Gastroesophageal sphincter (tissue), 4 donors: ENCODE measurements around the gene HS1BP3. TPM values are rescaled to one million over a fixed set of nuclear protein-coding genes. Genes with fewer than 3 reads are reported as not detected.

Source experiments
- ATAC-seq: fragments of 150-250 bp; one replicate; pipeline ENCODE4 v1.9.1; 2016; ENCODE audit warnings: mild to moderate bottlenecking, moderate library complexity
- H3K27ac ChIP-seq, 4 donors: fragments of 200-600 bp; sonication (generic) in 3 of 4; 1 replicate in 3 of 4; 2 replicates in 1 of 4; pipeline ENCODE4 v1.5.1; 2016 to 2019
- H3K27me3 ChIP-seq: fragments of 200-600 bp; sonication (generic); one replicate; pipeline ENCODE4 v1.5.1; 2019
- H3K36me3 ChIP-seq, 2 donors: fragments of 200-600 bp; sonication (generic); one replicate each; pipeline ENCODE4 v1.5.1; 2019; ENCODE audit warnings: control low read depth in 1 of 2
- H3K4me1 ChIP-seq, 3 donors: fragments of 200-600 bp; sonication (generic); 1 replicate in 2 of 3; 2 replicates in 1 of 3; pipeline ENCODE4 v1.5.1; 2016 to 2019; ENCODE audit warnings: control low read depth in 2 of 3
- H3K4me3 ChIP-seq, 2 donors: fragments of 200-600 bp; sonication (generic); one replicate each; pipeline ENCODE4 v1.5.1; 2019; ENCODE audit warnings: mild to moderate bottlenecking in 1 of 2, moderate library complexity in 1 of 2
- H3K9me3 ChIP-seq, 3 donors: fragments of 200-600 bp; sonication (generic); one replicate each; pipeline ENCODE4 v1.5.1; 2017 to 2019; ENCODE audit warnings: control low read depth in 2 of 3
- EP300 ChIP-seq: sonication (generic); formaldehyde crosslinking; IDR thresholded peaks from one replicate; pipeline ENCODE4 v1.6.1; 2017; ENCODE audit warnings: antibody characterized with exemption, mild to moderate bottlenecking
- POLR2A ChIP-seq, 2 donors: fragments of 450-650 bp; IDR thresholded peaks; one replicate each; pipeline ENCODE4 v1.6.1; 2017; ENCODE audit warnings: antibody characterized with exemption in 2 of 2, mild to moderate bottlenecking in 2 of 2, moderate library complexity in 1 of 2
- POLR2AphosphoS5 ChIP-seq: sonication (generic); formaldehyde crosslinking; IDR thresholded peaks from one replicate; pipeline ENCODE4 v1.6.1; 2017; ENCODE audit warnings: antibody characterized with exemption
- WGBS, 2 donors: methylation state at CpG; one replicate each; pipeline ENCODE4 v1.1.5; 2018; ENCODE audit warnings: low coverage in 1 of 2; 5-methylcytosine and 5-hydroxymethylcytosine counted together
- total RNA-seq, 4 donors: library from RNA; depleted of rRNA; stranded (reverse); fragments of >200 nt; gene quantifications; one replicate each; pipeline ENCODE4 v1.1.0, GENCODE V29; 2016
- TF ChIP-seq, protein P1 (sequence below), 4 experiments: fragments of 200-600 bp in 2 of 4; fragments of 450-650 bp in 2 of 4; sonication (generic) in 1 of 4; IDR thresholded peaks; one replicate each; pipeline ENCODE4 v1.5.1; 2017 to 2019; ENCODE audit warnings: antibody characterized with exemption in 4 of 4, mild to moderate bottlenecking in 2 of 4, moderate library complexity in 2 of 4

HS1BP3 gene
- total RNA-seq, 4 donors from 2014 or later, result 42.8 to 89.1 (median 61.4) TPM

DNA sequence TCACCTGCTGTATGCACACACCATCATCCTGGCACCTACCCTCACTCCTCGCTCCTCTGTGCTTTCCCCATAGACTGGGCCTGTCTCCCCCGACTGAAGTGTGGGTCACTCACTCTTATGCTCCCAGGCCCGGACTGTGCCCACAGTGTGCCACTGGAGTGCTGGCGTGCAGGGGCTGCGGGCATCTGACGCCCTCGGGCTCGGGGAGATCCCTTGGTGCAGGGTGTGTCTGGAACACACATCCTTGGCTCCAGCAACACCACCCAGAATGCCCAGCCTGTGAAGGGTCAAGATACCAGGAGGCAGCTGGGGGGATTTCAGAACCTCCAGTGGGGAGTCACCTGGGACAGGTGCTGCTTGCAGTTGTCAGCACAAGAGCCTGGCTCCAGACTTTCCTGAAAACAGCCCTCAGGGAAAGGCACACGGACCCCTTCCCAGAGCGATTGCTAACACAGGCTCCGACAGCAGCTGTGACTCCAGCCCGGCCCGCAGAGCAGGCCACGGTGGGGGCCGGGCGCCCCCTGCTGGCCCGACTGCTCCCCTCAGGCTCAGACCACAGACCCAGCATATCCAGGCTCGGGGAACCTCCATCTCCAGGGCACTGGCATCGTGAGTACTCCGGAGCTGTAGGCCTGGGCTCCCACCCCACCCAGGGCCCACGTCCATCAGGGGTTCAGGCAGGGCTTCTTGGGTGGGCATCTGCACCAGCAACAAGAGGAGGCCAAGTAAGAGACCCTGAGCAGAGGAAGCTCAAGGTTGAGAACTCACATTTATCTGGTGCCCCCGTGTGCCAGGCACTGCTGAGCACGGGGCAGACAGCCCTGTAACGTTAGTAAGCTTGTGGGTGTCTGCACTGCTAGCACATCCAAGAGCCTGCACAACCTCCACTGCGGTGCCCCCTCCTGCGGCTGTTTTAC is 8.6 kb downstream of the HS1BP3 start:
- 45 to 54% methylated on average over 3 to 4 of the region's 26 CpGs for WGBS, 2 donors
- Histone ChIP-seq H3K4me1 (peaks cover 0 to 74% (median 25%) of the 10 kb centered on the region in 3 donors), H3K27ac (peak overlapping the region; percentile 87 to 99 (median 96)), H3K27me3 (no peaks in the 10 kb centered on the region), H3K9me3 (no peaks in the 10 kb centered on the region), H3K36me3 (peaks cover 0 to 84% of the 10 kb centered on the region in 2 donors), H3K4me3 (peak overlapping the region in 1 of 2 donors; percentile 14)
- TF ChIP-seq, protein P1, sequence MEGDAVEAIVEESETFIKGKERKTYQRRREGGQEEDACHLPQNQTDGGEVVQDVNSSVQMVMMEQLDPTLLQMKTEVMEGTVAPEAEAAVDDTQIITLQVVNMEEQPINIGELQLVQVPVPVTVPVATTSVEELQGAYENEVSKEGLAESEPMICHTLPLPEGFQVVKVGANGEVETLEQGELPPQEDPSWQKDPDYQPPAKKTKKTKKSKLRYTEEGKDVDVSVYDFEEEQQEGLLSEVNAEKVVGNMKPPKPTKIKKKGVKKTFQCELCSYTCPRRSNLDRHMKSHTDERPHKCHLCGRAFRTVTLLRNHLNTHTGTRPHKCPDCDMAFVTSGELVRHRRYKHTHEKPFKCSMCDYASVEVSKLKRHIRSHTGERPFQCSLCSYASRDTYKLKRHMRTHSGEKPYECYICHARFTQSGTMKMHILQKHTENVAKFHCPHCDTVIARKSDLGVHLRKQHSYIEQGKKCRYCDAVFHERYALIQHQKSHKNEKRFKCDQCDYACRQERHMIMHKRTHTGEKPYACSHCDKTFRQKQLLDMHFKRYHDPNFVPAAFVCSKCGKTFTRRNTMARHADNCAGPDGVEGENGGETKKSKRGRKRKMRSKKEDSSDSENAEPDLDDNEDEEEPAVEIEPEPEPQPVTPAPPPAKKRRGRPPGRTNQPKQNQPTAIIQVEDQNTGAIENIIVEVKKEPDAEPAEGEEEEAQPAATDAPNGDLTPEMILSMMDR (IDR thresholded peaks at IDR 0.05), result peak in 2 of 4 experiments; percentile 97 to 98
- peak in 1 of 2 donors; percentile 5 for TF ChIP-seq POLR2A (IDR thresholded peaks at IDR 0.05)
- TF ChIP-seq EP300, result no peak
- TF ChIP-seq POLR2AphosphoS5, result no peak
- ATAC-seq, result peak; percentile 82

- peak; percentile 71 for ATAC-seq
- TF ChIP-seq, protein P1 (IDR thresholded peaks at IDR 0.05), result peak in 1 of 4 experiments; percentile 6
- TF ChIP-seq POLR2A (IDR thresholded peaks at IDR 0.05) (peak in 1 of 2 donors; percentile 7), POLR2AphosphoS5 (peak; percentile 97), EP300 (peak; percentile 93)
- no peaks in the 10 kb centered on the region for H3K27me3 ChIP-seq
- 32 to 42% methylated on average over 4 to 7 of the region's 23 CpGs for WGBS, 2 donors
- H3K4me3 ChIP-seq, result no peak overlapping the region
- peaks cover 0 to 77% of the 10 kb centered on the region in 2 donors for H3K36me3 ChIP-seq
- no peaks in the 10 kb centered on the region for H3K9me3 ChIP-seq
- H3K4me1 ChIP-seq, result peaks cover 0 to 76% (median 26%) of the 10 kb centered on the region in 3 donors
- H3K27ac ChIP-seq, result peak overlapping the region; percentile 87 to 99 (median 96)
Measured at GRCh38 chr2:20641123-20641985, 9.5 kb downstream of the HS1BP3 start.

DNA sequence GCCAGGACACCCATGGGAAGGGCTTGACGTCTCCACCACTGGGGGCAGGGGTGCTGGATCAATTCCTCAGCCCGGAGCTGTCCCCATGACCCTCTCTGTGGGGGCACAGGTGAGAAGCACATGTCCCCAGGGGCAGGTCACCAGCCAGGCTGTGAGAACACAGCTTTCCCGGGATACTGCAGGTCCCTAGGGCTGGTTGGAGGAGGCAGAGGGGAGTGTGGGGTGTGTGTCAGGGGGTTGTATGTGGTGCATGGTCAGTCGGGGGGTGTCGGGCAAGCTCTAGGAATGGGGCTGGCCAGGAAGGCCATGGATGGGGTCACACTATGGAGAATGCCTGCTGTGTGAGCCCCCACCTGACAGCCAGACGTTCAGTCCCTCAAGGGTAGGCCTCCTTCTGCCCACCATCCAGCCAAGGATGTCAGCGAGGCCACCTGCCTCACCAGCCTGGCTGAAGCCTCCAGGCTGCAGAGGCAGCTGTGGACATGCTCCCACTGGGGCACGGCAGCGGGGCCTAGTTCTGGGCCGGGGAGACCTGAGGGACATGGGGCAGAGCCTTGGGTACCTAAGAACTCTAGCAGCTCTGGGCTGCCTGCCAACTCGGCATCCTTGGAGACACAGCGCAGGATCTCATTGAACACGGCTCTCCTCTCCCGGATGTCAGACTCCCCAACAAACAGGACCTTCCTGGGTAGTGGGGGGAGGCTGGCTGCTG is 10.3 kb downstream of the HS1BP3 start:
- Histone ChIP-seq H3K9me3 (no peaks in the 10 kb centered on the region), H3K4me3 (no peak overlapping the region), H3K27ac (peak overlapping the region; percentile 87 to 99 (median 96)), H3K36me3 (peaks cover 0 to 70% of the 10 kb centered on the region in 2 donors), H3K27me3 (no peaks in the 10 kb centered on the region), H3K4me1 (peaks cover 0 to 83% (median 31%) of the 10 kb centered on the region in 3 donors)
- TF ChIP-seq, protein P1 (IDR thresholded peaks at IDR 0.05), result no peak
- TF ChIP-seq EP300 (no peak), POLR2A (IDR thresholded peaks at IDR 0.05) (no peak), POLR2AphosphoS5 (no peak)
- 39% methylated on average over 5 of the region's 14 CpGs; no CpG with 5 or more reads in 1 of the 2 donors for WGBS, 2 donors
- no peak for ATAC-seq

DNA sequence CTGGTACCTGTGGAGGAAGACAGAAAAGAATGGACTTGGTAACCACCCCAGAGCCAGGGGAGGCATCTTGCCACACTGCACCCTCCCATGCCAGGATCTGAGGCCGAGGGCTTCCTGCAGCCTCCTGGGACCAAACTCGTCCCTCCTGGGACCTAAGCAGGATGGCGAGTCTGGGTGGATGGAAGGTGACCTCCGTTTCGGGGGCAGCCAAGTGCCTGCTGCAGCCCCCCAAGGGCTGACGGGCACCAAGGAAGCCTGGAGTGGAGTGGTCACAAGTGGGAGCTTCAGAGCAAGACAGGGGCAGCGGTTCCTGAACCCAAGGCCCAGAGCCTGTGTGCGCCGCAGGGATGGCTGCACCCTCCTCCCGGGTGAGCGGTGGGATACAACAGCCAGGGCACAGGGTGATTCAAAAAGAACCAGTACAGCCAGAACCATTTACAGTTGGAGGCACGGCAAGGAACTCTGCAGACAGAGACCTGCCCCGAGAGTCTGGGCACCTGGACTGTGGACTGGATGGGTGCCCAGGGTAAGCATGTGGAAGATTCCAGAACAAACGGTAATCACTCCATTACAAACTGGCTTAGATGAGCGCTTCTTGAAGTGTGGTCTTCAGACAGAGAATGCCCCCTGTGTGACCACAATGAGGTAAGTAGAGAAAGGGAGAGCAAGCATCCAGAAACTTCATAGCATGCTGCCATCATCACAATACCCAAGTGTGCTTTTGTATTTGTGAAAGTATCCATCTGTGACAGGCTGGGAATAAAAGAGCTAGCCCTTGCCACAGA is 12.1 kb downstream of the HS1BP3 start:
- no peak for ATAC-seq
- H3K4me1 ChIP-seq, result peaks cover 5 to 100% (median 46%) of the 10 kb centered on the region in 3 donors
- no peak overlapping the region for H3K4me3 ChIP-seq
- peaks cover 0 to 53% of the 10 kb centered on the region in 2 donors for H3K36me3 ChIP-seq
- no peaks in the 10 kb centered on the region for H3K27me3 ChIP-seq
- H3K9me3 ChIP-seq, result no peaks in the 10 kb centered on the region
- TF ChIP-seq POLR2A (IDR thresholded peaks at IDR 0.05) (no peak), POLR2AphosphoS5 (no peak), EP300 (no peak)
- TF ChIP-seq, protein P1 (IDR thresholded peaks at IDR 0.05), result no peak
- peak overlapping the region; percentile 87 to 99 (median 96) for H3K27ac ChIP-seq
- WGBS, 2 donors, result 58 to 59% methylated on average over 2 to 3 of the region's 15 CpGs
